ENCODE data around the gene GFER.

GFER gene

DNA sequence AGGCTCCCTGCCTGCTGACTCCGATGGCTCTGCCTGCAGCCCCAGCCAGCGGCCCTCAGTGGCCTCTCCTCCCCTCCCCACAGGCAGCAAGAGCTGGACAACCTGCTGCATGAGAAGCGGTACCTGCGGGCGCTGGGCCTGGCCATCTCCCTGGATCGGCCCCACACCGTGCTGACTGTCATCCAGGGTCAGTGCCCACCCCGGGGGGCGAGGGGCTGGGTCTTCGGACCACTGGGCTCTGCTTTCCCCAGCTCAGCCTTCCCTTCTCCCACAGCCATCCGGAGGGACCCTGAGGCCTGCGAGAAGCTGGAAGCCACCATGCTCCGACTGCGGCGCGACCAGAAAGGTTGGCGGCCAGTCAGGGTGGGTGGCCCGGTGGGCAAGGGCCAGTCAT, 6.1 kb upstream of the GFER start:
- Histone ChIP-seq H3K36me3 (peaks cover 57% of the 10 kb centered on the region), H3K4me3 (ENCODE audit: low read depth, low read length) (no peak overlapping the region), H3K27me3 (ENCODE audit: insufficient read depth, low read depth, severe bottlenecking) (no peaks in the 10 kb centered on the region), H3K27ac (no peak overlapping the region), H3K9me3 (ENCODE audit: severe bottlenecking) (no peaks in the 10 kb centered on the region)
- TF ChIP-seq CTCF (IDR thresholded peaks at IDR 0.05; ENCODE audit: low read depth, low read length): no peak
- DNase-seq: no peak

DNA sequence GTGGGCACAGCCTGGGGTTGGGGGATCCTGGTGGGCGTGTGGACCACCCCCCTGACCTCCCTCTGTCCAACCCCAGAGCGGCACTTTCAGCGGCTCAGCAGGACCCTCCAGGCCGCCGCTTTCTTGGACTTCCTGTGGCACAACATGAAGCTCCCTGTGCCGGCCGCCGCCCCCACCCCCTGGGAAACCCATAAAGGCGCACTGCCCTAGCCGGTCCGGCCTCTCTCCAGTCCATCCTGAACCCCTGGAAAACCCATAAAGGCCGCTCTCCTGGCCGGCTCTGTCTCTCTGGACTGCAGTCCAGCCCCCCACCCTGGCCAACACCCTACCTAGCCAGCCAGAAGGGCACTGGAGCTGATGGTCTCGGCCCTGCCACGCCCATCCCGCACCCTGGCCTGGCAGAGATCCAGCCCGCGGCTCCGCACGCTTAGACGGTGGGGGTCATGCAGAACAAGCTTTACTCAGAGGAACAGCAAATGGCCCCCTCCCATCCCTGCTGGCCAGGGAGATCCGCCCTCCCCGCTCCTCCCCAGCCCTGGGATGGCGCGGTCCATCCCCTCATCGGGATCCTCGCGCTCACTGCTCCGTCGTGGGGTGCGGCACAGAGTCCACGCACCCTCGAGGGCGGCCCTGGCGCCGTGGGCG, 5.4 kb upstream of the GFER start:
- Histone ChIP-seq H3K9me3 (ENCODE audit: severe bottlenecking) (no peaks in the 10 kb centered on the region), H3K36me3 (peaks cover 57% of the 10 kb centered on the region), H3K4me3 (ENCODE audit: low read depth, low read length) (no peak overlapping the region), H3K27me3 (ENCODE audit: insufficient read depth, low read depth, severe bottlenecking) (no peaks in the 10 kb centered on the region), H3K27ac (no peak overlapping the region)
- TF ChIP-seq CTCF (IDR thresholded peaks at IDR 0.05; ENCODE audit: low read depth, low read length): no peak
- DNase-seq: no peak

GRCh38 chr16:1979271-1980029, 4.5 kb upstream of the GFER start:
- no peak for TF ChIP-seq CTCF (IDR thresholded peaks at IDR 0.05; ENCODE audit: low read depth, low read length)
- DNase-seq: no peak
- Histone ChIP-seq H3K27ac (no peak overlapping the region), H3K36me3 (peaks cover 53% of the 10 kb centered on the region), H3K4me3 (ENCODE audit: low read depth, low read length) (no peak overlapping the region), H3K9me3 (ENCODE audit: severe bottlenecking) (no peaks in the 10 kb centered on the region), H3K27me3 (ENCODE audit: insufficient read depth, low read depth, severe bottlenecking) (no peaks in the 10 kb centered on the region)

DNA sequence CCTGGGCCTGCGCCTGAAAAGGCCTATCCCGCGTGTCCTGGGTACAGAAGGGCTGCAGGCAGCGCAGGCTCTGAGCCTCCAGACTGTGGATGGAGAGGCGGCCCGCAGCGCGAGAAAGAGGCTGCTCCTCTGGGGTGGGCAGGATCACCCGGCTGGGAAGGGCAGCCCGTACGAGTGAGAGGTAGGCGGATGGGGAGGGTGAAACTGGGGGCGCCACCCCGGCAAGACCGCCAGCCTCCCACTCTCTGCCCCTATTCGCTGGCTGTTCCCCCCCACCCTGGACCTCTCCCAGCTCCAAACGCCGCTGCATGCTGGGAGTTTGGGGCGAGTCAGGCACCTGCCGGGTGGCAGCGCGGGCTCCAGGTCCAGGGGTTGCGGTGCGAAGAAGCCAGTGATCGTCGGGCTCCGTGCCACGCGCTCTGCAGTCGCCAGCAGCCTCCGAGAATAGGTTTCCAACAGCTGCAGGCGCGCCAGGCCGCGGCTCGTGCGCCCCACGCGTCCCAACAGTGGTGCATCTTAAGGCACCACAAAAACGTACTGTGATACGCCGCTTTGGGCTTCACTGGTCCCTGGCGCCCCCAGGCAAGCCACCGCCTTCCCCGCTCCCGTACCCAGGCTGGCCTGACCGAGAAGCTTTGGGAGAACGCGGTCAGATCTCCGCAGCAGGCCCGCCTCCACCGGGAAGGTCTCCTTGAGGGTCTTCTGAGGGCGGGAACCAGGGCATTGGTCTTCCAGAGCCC, 3.8 kb upstream of the GFER start:
- Histone ChIP-seq H3K27ac (peak overlapping the region; percentile 91), H3K4me3 (ENCODE audit: low read depth, low read length) (no peak overlapping the region), H3K9me3 (ENCODE audit: severe bottlenecking) (no peaks in the 10 kb centered on the region), H3K27me3 (ENCODE audit: insufficient read depth, low read depth, severe bottlenecking) (no peaks in the 10 kb centered on the region), H3K36me3 (peaks cover 49% of the 10 kb centered on the region)
- no peak for TF ChIP-seq CTCF (IDR thresholded peaks at IDR 0.05; ENCODE audit: low read depth, low read length)
- no peak for DNase-seq

DNA sequence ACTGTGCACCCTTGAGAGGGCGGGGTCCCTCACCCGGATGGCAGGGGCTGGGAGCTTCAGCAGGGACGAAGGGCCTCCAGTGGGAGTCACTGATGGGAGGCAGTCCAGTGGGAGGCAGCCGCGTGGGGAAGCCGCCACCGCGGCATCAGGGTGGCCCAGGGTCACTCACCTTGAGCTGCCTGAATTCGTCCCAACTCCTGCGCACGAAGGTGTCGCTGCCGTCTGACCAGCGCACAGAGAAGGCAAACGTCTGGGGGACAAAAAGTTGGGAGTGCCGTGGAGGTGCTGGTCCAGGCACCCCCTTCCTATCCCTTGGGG, 3.3 kb upstream of the GFER start:
- Histone ChIP-seq H3K9me3 (ENCODE audit: severe bottlenecking) (no peaks in the 10 kb centered on the region), H3K27ac (peak overlapping the region; percentile 91), H3K36me3 (peaks cover 49% of the 10 kb centered on the region), H3K4me3 (ENCODE audit: low read depth, low read length) (no peak overlapping the region), H3K27me3 (ENCODE audit: insufficient read depth, low read depth, severe bottlenecking) (no peaks in the 10 kb centered on the region)
- TF ChIP-seq CTCF (IDR thresholded peaks at IDR 0.05; ENCODE audit: low read depth, low read length): no peak
- no peak for DNase-seq
